HepG2 (cell line): ENCODE data around the gene ACSS2.
A peak's percentile ranks its signal among the peaks of the same experiment; 100 is the strongest.

Experiments used
- ADNP ChIP-seq: sonication (generic); formaldehyde crosslinking; IDR thresholded peaks from 2 replicates; pipeline ENCODE4 v1.4.0; 2020; ENCODE audit warnings: missing genetic modification reagents
- CCDC6 ChIP-seq: sonication (generic); formaldehyde crosslinking; IDR thresholded peaks from 2 replicates; pipeline ENCODE4 v1.8.1; 2022; ENCODE audit warnings: mild to moderate bottlenecking, missing genetic modification reagents, moderate library complexity
- POLR2AphosphoS5 ChIP-seq: IDR thresholded peaks from 2 replicates; pipeline ENCODE4 v1.6.1; 2012; ENCODE audit warnings: low read depth, low read length
- SP2 ChIP-seq: sonication (generic); formaldehyde crosslinking; IDR thresholded peaks from 2 replicates; pipeline ENCODE4 v1.5.1; 2020; ENCODE audit warnings: mild to moderate bottlenecking, missing genetic modification reagents
- SPEN ChIP-seq: sonication (generic); formaldehyde crosslinking; IDR thresholded peaks from 2 replicates; pipeline ENCODE4 v1.5.1; 2020; ENCODE audit warnings: low read depth, mild to moderate bottlenecking, missing genetic modification reagents
- ZNF20 ChIP-seq: sonication (generic); formaldehyde crosslinking; IDR thresholded peaks from 2 replicates; pipeline ENCODE4 v1.4.0; 2020; ENCODE audit warnings: mild to moderate bottlenecking, moderate library complexity, missing genetic modification reagents

- TF ChIP-seq POLR2AphosphoS5 (0 out of 2 replicates have a peak, but pooled peaks have one; percentile 7), ADNP (no peak), SP2 (CRISPR knock-in tag) (no peak), SPEN (CRISPR knock-in tag) (no peak), CCDC6 (CRISPR knock-in tag) (no peak), ZNF20 (no peak)
Observed at GRCh38 chr20:34928411-34928810, 52.0 kb downstream of the ACSS2 start.
